ENCODE results near the gene MAP3K8.

- TF ChIP-seq EZH2 (IDR thresholded peaks at IDR 0.05; ENCODE audit: insufficient read depth, poor library complexity, severe bottlenecking) (no peak), EZH2phosphoT487 (IDR thresholded peaks at IDR 0.05; ENCODE audit: insufficient read depth, low read depth) (no peak)
Measured at GRCh38 chr10:30439931-30440330, 5.9 kb downstream of the MAP3K8 start.
